ENCODE measurements around the gene FBXL7.

FBXL7 gene

DNA sequence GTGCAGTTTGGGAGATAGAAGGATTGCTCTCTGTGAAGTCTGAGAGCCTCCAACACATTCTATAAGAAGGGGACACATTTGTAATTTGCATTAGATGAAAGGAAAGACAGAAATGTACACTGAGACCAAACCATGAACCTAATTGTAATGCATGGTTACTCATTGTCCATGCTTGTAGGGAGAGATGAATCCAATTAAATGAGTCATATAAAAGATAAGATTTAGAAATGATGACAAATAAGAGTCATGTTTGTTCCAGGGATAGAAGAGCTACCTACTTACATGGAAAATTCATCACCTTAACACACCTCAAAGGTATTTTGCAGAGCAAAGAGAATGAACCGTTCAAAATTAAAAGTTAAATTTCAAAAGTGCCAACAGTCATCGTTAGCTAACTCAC is 85.1 kb downstream of the FBXL7 start:
- no peak for DNase-seq

DNA sequence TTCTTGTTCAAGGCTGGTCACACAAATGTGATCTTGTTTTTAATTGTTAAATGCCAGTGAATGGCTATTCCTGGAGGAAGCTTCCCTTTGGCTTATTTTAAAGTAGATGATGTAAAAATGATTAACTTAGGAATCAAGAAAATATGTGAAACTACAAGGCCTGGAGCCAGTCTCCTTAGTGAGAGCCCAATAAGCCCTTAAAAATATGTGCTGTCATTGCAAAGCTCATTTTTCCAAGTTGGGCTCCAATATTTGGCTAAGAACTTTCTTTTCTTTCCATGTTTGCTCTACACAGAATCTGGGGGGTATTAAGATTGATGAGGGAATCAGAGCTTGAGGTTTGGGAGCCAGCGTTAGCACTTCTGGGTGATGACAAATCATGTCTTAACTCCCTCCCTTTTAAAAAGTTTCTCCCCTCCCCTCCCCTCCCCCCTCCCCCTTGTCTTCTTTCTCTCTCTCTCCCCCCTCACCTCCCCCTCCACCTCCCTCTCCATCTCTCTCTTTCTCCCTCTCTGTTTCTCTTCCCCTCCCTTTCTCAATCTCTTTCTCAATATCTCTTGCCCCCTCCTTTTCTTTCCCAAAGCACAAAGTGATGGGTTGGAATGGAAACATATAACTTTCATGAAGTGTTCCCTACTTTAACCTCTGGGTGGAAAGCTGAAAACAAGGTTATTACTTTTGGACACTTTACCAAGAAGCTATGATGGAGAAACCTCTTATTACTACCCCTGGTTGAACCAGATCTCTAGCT is 86.0 kb downstream of the FBXL7 start:
- no peak for DNase-seq

DNA sequence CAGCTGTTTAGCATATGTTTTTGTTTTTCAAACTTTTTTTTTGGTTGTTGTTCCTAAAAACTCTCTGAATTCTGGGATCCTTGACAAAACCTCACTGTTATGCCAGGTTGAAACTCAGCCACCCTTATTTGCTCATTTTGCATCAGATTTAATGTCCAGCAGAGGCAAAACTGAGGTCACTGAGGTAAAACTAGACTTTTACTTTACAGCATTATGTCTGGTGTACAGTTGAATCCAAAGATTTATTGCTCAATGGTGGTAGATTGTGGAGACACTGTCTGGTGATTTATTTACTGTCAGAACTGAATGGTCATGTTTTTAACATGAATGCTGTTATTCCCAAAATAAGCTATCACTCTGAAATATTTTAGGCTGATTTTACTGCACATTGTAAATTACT is 87.9 kb downstream of the FBXL7 start:
- no peak for DNase-seq

DNA sequence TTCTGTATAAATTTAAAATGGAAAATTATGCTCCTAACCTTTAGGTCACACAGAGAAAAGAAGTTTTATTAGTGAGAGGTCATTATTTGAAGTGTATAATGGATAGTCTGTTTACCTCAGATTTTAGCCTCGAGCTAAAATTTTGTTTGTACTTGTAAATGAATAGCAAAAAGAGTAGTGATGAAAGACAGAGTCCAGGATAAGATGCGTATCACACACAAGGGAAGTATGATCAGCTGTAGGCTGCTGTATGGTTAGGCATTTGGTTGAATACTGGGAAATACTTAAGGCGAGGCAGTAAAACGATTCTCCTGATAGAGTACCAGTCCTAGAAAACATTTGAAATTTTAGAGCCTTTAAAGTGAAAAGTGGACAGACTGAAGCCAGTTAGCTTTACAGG is 92.7 kb downstream of the FBXL7 start:
- DNase-seq, result peak in 1 of 2 experiments; percentile 47

DNA sequence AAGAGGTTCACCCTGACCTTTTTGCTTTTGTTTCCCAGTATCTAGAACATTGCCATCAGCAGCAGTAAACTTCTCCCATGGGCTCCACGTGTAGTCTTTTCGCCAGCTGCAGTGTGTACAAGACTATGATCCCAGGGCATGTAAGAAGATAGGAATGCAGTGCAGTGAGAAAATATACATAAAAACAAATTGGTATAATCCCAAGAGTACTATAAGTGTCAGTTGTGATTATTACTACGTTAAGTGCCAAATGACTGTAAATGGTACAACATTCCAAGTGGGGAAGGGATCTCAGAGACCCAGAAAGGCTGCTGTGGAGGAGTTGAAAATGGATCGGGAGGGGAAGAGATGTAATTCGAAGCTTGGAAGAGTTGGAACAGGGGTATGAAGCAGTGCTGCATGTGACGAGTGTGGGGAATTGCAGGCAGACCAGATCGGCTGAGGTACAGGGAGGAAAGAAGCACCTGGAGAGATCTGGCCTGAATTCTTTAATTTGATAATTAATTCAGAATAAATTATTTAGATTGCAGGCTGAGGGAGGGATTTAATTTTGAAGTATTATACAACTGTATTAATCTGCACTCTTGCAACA is 95.1 kb downstream of the FBXL7 start:
- DNase-seq, result no peak

DNA sequence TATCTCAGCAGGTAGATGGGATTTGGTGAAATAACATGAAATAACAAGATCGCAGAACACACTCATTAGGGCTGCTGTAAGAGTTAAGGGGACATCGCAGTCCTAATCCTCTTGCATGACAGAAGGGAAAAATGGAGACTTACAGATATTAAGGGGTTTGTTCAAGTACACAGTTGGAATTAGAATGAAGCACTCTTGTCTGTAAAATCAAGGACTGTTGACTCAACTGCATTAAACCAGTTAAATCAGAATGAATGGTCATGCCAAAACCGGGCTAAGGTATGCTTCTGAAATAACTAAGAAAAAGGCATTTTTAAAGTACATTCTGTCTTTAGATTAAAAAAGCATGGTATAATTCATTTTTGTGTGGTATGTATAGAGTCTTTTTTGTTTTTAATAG is 95.9 kb downstream of the FBXL7 start:
- DNase-seq, result no peak

DNA sequence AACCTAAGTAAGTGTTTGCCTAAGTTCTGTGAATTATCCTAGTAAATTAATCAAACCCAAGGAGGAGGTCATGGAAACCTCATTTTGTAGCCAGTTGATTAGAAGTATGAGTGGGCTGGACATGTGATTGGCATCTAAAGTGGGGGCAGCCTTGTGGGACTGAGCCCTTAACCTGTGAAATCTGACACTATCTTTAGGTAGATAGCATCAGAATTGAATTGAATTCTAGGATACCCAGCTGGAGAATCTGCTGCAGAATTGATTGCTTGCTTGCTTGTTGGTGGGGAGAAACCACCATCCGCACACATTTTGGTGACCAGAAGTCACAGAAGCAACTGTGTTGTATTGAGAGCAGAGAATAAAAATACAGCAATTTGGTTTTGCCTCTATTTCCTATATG is 97.0 kb downstream of the FBXL7 start:
- DNase-seq, result no peak

DNA sequence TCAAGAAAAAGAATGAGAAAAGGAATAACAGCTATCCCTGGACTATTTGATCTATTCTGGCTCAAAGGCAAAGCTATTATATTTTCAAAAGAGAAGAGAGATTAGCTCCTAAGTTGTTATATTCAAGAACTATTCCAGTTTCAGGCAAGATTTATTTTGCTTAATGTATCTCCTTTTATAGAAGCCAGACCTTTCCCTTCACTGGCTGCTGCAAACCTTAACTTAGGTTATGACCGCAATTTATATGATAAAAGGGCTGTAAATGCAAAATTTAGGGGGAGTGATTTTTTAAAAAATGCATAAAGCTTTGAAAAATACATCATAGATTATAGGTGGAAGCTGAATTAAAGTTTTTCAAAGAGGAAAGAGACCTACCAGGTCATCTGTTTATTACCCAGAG is 97.8 kb downstream of the FBXL7 start:
- no peak for DNase-seq

DNA sequence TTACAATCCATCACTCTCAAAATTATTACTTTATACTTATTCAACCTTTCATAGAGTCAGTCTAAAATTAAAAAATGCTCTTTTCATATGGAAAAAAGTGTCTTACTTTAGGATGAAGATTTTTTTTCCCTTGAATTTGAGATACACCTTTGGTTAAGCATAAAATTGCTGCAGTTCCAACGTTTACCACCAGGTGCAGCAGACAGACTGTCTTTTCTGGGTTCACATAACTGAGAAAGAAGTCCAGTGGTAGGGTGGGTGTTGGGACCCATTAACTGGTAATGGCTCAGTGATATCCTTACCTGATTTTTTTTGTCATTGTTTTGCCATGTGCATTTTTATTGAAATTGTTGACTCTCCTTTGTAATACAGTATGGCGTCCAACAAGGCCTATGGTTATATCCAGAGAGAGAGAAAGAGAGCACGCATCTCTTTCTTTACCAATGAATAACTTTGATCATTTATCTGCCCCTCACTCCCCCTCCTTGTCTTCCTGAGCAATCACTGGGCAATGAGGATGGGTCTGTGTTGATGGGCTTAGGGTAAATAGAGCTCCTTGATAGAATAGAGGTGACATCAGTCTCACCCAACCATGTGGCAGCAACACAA is 98.4 kb downstream of the FBXL7 start:
- DNase-seq, result peak; percentile 9 to 26

DNA sequence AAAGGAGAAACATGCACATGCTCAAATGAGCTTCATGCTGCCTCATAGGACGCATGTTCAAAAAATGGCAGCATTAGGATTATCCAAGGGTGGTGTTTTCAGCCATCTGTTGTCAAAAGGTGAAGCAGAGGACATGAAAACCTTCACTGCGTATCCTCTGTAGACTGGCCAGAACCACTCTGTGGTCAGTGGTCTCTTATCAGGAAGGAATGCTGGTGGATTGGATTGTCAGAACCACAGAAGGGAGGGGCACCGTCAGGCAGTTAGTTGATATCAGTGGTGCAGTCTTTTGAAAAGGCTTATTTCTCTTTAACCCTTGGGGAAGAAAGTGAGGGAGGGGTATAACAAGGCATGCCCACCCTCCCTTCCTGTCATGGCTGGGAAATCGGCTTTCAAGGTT is 100.1 kb downstream of the FBXL7 start:
- no peak for DNase-seq

DNA sequence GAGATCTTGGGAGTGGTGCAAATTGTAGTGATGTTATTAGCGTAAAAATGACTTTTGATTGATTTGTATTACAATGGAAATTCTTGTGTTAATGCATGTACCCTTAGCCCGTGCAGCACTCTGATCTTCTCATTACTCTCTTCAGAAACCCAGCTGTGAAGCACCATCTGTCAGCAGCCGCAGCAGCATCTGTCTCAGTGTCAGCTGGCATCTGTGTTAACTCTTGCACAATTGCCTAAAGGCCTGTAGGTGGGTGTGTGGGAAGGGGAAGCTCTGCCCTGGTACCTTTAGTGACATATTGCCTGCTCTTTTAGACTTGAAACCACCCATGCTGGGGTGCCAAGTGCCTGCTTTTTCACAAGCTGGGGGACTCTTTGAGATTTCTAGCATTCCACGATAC is 101.3 kb downstream of the FBXL7 start:
- peak in 1 of 2 experiments; percentile 13 for DNase-seq

DNA sequence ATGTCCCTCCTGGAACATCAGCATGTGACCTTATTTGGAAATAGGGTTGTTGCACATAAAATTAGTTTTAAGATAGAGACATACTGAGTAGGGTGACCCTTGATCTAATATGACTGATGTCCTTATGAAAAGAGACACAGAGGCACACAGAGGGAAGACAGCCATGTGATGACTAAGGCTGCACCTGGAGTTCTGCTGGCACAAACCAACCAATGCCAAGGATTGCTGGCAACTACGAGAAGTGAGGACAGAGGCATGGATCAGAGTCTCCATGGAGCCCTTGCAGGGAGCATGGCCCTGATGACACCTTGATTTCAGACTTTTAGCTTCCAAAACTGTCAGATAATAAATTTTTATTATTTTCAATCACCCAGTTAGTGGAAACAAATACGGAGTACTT is 101.9 kb downstream of the FBXL7 start:
- no peak for DNase-seq

DNA sequence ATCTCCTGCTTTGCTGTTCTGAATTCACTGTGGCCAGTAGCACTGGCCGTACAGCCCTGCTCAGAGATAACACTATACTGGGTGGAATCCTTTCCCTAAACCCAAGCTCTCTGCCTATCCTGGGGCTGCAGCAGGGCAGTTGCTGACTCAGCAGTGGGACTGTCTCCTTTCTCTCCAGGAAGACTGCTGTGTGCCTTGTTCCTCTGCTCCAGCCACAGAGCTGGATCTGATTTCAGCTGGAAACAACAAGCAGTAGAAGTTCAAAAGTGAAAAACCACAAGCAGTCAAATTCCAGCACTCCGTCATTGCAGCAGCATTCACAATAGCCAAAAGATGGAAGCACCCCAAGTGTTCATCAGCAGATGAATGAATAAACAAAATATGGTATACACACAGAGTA is 105.0 kb downstream of the FBXL7 start:
- DNase-seq, result no peak

DNA sequence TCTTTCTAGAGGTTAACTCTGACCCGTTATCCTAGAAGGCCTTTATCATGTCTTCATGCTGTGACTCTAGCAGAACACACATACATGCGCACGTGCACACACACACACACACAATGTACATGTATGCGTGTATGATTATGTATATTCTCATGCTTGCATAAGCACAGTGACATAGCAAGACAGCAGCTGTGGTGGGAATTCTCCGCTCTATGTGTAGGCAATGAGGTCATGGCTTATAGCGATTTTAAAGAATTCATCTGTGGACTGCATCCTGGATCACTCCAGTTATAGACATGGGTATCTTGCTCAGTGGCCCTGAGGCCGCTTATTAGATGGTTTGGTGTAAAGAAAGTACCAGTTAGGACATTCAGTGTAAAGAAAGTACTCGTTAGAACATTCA is 106.2 kb downstream of the FBXL7 start:
- no peak for DNase-seq

DNA sequence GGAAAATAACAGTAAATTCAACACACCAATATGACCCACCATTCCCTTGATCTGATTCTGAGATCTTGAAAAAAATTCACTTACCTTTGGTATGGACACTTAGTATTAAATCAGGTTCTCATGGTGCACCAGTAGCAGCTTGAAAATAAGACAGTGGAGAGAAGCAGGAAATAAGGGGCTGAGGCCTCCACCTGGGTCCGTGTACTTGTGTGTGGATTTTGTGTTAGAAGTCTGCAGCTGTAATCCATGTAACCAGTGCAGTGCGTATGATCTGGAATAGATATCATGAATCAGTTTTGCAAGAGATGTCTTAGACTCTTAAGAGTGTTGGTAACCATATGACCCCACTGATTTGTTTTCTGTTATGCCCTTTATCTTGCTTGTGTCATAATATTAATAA is 107.1 kb downstream of the FBXL7 start:
- no peak for DNase-seq

DNA sequence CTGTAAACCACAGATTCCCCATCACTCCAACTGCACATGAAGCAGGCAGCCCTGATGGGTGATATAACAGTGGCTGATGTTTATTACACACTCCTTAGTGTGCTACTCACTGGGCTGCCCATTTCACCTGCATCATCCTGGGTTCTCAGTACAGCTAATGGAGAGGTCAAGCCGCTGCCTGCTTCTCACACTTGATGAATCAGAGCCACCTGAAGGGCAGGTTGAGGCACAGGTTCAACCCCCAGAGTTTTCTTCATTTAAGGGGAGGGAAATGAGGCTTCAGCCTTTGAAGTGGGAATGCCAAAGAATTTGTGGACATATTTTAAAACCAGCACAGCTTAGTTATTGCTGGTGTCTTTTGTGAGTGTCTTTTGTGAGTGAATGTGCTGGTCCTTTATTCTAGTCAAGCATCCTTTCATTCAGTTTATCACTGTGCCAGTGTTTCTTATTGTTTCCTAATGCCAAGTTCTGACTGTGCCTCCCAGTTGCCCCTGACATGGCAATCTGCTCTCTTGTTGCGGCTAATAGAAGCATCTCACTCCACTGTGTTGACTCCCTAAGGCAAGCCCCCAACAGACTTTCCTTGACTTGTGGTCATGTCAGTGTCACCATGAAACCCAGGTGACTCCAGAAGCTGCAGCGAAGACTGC is 109.2 kb downstream of the FBXL7 start:
- DNase-seq, result no peak

DNA sequence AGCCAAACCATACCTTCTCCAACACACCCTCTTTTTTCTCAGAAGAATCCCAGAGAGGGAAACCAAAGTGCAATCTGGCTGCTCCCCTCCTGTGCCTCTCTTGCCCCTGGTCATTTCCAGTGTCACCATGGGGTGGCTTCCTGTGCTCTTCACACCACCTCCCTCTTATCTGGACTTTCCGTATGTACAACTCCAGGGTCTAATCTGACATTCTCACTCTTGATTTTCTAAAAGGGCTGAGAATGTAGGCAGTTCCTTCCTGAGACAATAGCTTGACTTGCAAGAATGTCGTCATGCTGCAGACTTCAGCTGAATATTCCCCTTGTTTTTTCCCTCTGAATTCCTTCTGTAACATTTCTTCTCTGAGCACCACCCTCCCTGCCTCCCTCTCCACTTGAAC is 110.2 kb downstream of the FBXL7 start:
- DNase-seq, result no peak

DNA sequence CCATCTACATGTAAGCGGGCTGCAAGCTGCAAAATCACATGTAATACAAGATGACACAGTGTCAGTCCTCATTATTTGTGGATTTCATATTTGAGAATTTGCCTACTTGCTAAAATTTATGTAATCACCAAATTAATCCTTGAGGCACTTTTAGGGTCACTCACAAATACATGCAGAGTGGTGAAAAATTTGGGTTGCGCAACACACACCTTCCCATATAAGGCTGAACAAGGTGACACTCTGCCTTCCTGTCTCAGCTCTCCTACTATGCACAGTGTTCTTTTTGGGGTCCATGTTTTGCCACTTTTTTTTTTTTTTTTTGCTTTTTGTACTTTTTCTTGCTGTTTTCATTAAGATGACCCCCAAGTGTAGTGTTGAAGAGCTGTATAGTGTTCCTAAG is 111.0 kb downstream of the FBXL7 start:
- DNase-seq, result no peak

DNA sequence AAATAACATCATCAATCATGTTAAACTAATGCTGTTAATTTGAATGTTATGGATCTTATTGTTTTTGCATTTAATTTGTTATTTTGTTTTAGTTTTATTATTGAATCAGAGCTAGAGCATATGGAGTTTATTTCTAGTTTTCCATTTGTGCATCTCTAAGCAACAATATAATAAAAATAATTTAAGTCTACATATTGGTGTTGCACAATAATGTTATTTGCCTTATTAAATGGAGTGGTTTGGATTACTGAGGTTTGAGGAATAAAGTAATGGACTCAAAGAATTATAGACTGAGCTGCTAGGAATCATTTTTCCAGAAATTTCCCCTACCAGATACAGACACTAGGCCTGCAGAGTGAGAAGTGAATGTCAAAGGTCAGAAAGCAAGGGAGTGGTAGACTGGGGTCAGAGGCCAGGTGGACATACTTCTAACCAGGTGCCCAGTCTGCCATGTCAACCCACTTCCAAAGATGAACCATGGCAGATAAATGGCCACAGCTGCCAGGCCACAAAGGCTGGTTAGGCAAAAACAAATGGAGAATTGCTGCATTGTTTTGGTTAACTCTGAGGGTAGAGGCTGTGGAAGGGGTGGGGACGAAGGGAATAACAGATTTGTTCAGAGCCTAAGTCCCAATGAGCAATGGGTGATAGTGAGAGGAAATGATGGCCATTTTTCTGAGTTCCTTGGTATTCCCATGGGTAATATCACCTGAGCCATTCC is 113.1 kb downstream of the FBXL7 start:
- no peak for DNase-seq

DNA sequence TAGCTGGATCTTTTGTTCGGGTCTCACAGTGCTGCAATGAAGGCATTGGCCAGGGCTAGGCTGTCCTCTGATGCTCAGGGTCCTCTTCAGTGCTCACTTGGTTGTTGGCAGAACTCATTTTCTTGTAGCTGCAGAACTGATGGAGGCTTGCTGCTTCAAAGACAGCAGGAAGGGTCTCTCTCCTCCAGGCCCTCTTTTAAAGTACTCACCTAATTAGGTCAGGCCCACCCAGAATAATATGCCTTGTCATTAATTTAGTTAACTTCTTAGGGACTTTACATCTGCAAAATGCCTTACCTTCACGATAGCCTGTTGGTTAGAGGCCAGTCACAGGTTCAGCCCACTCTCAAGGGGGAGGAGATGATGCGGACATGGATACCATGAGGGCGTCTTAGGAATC is 114.7 kb downstream of the FBXL7 start:
- no peak for DNase-seq

DNA sequence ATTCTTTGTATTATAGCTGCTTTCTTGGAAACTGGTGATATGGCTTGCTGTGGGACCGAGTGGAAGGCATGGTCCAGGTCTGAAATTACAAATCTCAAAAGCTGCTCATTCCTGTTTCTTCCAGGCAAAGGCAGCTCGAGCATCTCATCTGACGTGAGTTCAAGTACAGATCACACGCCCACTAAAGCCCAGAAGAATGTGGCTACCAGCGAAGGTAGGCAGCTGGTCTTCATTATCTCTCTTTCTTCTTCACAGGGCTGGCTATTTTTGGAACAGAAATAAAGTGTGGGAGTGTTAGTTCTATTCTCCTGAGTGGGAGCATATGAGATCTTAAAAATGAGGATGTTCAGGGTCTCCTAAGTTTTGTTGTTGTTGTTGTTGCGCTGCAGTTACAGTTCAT is 115.9 kb downstream of the FBXL7 start:
- DNase-seq, result no peak

DNA sequence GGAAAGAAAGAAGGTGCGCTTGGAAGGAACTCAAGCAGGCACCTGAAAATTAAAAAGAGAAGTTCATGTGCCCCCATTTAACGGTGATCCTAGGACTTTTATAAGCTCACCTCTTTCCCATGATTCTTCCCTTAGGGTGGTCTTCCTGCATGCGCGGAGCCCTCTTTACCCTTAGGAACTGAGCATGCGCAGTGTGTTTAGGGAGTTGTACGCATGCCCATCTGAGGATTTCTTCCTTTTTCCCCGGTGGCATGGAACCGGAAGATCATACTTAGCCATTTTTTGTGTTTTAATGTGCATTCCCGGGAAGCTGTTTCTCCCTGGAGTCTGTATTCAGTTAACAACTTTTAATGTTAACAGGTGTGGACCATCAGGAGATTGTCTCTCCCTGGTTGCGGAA is 119.0 kb downstream of the FBXL7 start:
- no peak for DNase-seq

DNA sequence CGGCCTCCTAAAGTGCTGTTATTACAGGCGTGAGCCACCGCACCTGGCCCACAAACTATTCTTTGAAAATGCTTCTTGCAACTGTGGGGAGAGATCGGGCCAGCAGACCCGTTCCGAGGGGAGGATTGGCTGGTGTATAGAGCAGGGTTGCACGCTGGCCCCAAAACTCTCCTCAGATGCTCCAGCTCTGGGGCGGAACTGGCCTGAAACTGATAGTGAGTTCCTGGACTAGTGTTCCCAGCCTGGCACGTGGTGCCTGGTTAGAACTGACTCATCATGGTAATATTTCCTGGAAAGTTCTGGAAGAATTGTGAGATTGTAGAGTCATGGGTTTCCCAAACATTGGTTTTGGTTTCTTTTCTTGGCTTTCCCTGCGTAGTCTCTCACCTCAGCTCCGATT is 120.5 kb downstream of the FBXL7 start:
- no peak for DNase-seq
